HG03571 (cell line): ENCODE measurements around the gene DES.

ENCODE experiments used
- ATAC-seq: cut with Tn5 transposase; IDR thresholded peaks from one replicate; pipeline ENCODE4 v1.9.1; 2021; ENCODE audit not compliant: unreplicated experiment

The DES gene

GRCh38 chr2:219419331-219420197 lies 1.4 kb downstream of the DES start:
- ATAC-seq = no peak

- ATAC-seq = no peak
Observed at GRCh38 chr2:219420687-219421086, 2.5 kb downstream of the DES start.

GRCh38 chr2:219421323-219421722 lies 3.1 kb downstream of the DES start:
- ATAC-seq = no peak

- ATAC-seq = no peak
Observed at GRCh38 chr2:219422952-219423534, 4.9 kb downstream of the DES start.

- ATAC-seq = no peak
Observed at GRCh38 chr2:219423652-219424377, 5.6 kb downstream of the DES start.

GRCh38 chr2:219425238-219426067 lies 7.3 kb downstream of the DES start:
- ATAC-seq = no peak

- ATAC-seq = no peak
Observed at GRCh38 chr2:219426068-219426443, 7.9 kb downstream of the DES start.

GRCh38 chr2:219426534-219427136 lies 8.5 kb downstream of the DES start:
- ATAC-seq = no peak

GRCh38 chr2:219428469-219428868 lies 10.3 kb downstream of the DES start:
- no peak for ATAC-seq

GRCh38 chr2:219429958-219430606 lies 11.9 kb downstream of the DES start:
- ATAC-seq = no peak

GRCh38 chr2:219430633-219431615 lies 12.7 kb downstream of the DES start:
- no peak for ATAC-seq

GRCh38 chr2:219433666-219434467 lies 15.7 kb downstream of the DES start:
- ATAC-seq = no peak

GRCh38 chr2:219434468-219434717 lies 16.2 kb downstream of the DES start:
- no peak for ATAC-seq

GRCh38 chr2:219434718-219435525 lies 16.7 kb downstream of the DES start, which contains the start of gene SPEG:
Gene SPEG, plus strand, starts transcription at chr2:219434843. Its CDS starts 135 bp downstream, at chr2:219434978.
- no peak for ATAC-seq

- no peak for ATAC-seq
Observed at GRCh38 chr2:219435701-219436100, 17.5 kb downstream of the DES start.

GRCh38 chr2:219436491-219436890 lies 18.3 kb downstream of the DES start:
- ATAC-seq = no peak

- no peak for ATAC-seq
Observed at GRCh38 chr2:219437141-219437540, 19.0 kb downstream of the DES start.
